NCI-H526 (cell line): ENCODE data around the gene DSG4.
"Not testable (repeated sequence)": the region's sequence is repeated elsewhere in the genome, so short reads cannot be mapped to it uniquely, and the experiment has no call there.

Source experiments
- DNase-seq, 2 experiments: peaks; one replicate each; lab custom pipeline; 2025; lab: John Stamatoyannopoulos, UW

DSG4 gene, protein sequence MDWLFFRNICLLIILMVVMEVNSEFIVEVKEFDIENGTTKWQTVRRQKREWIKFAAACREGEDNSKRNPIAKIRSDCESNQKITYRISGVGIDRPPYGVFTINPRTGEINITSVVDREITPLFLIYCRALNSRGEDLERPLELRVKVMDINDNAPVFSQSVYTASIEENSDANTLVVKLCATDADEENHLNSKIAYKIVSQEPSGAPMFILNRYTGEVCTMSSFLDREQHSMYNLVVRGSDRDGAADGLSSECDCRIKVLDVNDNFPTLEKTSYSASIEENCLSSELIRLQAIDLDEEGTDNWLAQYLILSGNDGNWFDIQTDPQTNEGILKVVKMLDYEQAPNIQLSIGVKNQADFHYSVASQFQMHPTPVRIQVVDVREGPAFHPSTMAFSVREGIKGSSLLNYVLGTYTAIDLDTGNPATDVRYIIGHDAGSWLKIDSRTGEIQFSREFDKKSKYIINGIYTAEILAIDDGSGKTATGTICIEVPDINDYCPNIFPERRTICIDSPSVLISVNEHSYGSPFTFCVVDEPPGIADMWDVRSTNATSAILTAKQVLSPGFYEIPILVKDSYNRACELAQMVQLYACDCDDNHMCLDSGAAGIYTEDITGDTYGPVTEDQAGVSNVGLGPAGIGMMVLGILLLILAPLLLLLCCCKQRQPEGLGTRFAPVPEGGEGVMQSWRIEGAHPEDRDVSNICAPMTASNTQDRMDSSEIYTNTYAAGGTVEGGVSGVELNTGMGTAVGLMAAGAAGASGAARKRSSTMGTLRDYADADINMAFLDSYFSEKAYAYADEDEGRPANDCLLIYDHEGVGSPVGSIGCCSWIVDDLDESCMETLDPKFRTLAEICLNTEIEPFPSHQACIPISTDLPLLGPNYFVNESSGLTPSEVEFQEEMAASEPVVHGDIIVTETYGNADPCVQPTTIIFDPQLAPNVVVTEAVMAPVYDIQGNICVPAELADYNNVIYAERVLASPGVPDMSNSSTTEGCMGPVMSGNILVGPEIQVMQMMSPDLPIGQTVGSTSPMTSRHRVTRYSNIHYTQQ

DNA sequence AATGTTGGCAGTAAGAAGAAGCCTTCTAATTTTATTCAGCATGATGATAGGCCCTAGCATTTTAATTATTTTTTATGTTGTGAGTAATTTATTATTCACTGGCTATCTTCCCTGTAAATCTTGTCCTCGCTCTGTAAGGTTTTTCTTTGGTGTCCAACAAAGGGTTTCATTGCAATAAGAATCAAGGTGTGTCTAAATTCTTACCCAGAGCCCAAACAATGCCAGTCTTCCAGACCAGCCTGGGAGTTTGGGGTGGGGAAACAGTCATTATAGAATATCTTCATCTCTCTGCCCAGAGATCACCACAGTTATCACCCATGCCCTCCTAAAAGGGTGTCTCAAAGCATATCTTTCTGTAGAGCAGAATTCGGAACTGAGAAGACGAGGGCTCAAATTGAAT is at the start of gene DSG4:
Gene DSG4 (plus strand): TSS at position 301 of the 400 bp plus-strand sequence. CDS start 135 bp downstream, outside the sequence.
- no peak for DNase-seq

DNA sequence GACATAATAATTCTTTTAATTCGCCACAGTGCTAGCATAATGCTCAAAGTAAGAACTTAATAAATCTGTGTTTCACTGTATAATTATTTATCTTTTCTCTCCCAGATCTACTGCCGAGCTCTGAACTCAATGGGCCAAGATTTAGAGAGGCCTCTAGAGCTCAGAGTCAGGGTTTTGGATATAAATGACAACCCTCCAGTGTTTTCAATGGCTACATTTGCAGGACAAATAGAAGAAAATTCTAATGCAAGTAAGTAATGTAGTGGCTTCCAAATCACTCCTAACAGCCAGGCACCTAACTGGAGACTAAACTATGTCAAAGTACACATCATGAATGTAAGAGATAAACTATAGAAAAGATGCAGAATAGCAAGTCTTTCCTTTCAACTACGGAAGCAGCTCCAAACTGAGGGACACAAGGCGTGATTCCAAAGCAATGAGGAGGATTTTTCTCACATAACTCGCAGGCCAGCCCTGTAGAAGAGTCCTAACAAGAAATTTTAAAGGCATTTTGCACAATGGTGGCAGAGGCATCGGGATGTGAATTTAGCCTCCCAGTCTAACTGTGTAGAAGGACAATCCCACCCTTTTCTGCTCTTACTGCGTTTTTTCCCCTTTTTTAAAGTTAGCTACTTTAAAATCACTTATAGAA is 46.7 kb upstream of the DSG4 start:
- no peak for DNase-seq

DNA sequence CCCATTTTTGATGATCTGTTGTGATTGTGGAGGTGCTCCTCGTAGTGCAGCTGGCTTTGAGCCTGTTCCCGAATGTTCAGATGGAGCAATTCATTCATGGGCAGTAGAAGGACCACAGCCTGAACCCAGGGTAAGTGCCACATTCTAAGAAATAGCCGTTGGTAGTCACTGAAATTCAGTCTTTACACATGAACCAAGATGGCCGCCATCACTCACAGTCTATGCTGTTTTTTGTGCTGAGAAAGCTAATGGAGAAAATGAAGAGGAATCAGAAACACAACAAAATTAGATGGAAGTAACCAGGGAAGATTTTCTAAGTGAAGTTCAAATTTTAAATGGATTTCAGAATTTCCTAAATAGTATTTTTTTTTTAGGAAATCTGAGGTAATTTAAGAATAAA is 33.1 kb upstream of the DSG4 start:
- DNase-seq: no peak

DNA sequence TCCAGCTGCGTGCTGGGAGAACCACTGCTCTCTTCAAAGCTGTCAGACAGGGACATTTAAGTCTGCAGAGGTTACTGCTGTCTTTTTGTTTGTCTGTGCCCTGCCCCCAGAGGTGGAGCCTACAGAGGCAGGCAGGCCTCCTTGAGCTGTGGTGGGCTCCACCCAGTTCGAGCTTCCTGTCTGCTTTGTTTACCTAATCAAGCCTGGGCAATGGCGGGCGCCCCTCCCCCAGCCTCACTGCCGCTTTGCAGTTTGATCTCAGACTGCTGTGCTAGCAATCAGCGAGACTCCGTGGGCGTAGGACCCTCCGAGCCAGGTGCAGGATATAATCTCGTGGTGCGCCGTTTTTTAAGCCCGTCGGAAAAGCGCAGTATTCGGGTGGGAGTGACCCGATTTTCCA is 23.2 kb upstream of the DSG4 start:
- not testable (repeated sequence) for DNase-seq

DNA sequence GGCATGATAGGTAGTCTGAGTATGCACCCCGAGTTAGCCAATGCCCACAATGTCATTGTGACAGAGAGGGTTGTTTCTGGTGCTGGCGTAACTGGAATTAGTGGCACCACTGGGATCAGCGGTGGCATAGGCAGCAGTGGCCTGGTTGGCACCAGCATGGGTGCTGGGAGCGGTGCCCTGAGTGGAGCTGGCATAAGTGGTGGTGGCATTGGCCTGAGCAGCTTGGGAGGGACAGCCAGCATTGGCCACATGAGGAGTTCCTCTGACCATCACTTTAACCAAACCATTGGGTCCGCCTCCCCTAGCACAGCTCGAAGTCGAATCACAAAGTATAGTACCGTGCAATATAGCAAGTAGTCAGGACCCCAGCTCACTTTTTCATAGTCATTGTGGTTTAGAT is 21.6 kb upstream of the DSG4 start:
- no peak for DNase-seq

DNA sequence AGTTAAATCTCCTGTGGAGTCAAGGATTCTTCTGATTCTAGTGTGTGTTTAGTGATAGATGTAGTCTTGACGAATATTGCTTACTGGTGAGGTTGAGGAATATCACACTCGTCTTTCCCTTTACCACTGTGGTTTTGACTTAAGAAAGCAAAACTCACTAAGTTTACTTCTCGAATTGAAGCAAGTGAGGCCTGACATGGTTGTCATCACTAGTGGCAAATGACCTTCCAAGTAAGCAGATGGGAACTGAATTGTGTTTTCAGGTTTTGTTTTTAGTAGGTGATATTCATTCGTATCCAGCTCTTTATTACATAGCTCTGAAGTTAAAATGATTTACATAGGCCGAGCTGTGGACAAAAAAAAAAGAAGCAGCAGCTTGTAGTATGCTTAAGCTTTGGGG is 20.6 kb upstream of the DSG4 start:
- DNase-seq: no peak

DNA sequence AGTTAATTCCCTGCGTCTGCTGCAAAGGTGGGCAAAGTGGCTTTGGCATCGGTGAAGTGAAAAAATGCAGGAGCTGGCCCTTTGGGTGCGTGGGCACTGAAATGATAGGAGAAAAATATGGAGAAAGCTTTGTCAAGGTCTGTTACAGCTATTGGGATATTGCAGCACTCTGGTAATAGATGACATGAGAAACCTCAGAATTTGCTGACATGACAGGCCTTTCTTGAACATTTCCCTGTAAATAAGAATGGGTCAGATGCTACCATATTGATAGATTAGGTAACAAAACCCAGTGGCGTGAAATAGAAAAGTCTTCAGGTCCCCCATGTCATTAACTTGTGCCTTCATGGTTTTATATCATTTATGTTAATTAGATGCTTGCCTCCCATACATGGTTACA is 12.4 kb upstream of the DSG4 start:
- DNase-seq: no peak

DNA sequence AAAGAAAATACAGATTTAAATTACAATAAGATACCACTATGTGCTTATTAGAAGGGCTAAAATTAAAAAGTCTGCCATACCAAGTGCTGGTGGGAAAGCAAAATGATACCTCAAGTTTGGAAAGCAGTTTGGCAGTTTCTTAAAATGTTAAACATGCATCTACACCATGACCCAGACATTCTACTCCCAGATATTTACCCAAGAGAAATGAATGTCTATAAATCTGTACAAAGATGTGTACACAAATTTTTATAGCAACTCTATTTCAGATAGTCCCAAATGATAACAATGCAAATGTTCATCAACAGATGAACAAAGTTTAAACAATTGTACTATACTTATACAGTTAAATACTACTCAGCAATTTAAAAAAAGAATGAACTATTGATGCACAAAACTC is 7.1 kb upstream of the DSG4 start:
- DNase-seq: no peak

DNA sequence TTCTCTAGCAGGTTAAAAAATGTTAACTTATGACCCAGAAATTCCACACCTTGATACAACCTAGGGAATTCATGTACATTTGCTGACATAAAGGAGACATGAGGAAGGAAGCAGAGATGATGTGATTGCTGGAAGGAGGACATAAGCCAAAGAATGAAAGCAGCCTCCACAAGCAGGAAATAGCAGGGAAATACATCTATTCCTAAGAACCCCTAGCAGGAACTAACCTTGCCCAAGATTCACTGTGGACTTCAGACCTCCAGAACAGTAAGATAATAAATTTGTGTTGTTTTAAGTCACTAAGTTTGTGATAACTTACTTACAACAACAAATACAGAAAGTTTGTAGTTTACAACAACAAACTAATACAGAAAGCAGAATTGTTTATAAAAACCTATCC is 4.6 kb upstream of the DSG4 start:
- no peak for DNase-seq

DNA sequence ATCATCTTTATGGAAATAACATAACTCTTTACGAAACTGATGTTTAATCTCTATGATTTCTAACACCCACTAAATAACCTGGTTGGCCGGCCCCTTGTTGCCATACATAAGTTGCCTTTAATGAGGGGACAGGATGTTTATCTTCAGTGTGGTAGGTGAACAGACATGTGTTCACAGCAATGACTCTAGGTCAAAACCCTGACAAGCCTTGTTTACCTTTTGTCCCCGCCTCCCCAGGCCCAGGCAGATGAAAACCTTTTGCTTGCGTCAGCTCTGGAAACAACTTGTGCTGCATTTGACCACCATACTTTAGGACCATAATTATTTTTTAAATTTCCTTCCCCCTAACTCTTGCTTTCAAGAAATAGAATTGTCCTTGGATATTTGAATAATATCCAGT is 2.9 kb upstream of the DSG4 start:
- no peak for DNase-seq

DNA sequence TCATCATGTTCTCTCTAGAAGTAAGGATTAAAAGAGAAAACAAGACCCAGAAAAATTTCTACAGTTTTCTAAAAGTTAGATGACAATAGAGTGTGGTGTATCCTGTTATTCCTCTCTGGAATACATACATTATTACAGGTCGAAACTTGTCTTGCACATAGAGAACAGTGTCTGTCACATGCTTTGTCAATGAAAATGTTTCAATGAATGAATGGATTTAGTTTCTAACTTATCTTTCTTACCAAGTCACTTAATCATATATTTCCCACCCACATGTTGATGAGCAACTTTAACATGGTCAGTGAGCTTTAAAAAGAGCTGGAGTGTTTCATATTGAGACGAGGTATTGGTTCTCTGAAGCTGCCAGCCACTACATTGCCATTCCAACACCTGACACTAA is 4.3 kb downstream of the DSG4 start:
- DNase-seq: no peak

DNA sequence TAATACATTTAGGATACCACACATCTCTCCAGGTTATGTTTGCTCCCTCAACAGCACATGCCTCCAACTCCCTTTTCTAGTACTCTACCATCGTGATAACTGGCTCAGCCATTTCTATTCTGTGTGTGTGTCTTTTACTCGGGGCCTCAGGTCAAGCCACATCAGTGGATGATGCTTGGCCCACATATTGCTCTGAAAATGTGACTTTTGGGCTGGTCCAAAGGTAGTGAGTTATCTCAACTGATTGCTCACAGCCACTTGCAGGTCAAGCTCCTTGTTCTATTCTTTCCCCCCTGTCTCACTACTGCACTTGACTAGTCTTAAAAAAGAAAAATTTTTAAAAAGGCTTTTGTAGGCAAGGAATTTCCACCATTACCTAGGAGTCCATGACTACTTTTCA is 5.5 kb downstream of the DSG4 start:
- no peak for DNase-seq

DNA sequence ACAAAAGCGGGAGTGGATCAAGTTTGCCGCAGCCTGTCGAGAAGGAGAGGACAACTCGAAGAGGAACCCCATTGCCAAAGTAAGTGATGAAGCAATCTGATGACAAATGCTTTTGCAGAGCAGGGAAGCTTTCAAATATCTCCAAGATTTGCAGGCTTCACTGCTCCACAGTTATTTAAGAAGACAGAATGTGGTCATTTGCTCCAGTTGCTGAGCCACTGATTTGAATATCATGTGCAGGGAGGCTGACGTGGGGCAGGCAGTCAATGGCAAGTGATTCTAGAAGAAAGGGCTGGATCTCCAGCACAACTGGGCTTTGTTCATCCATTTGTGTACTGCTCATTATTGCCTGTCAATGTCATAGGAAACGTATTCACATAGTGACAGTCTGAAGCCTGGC is 10.2 kb downstream of the DSG4 start:
- DNase-seq: peak in 1 of 2 experiments; percentile 38

DNA sequence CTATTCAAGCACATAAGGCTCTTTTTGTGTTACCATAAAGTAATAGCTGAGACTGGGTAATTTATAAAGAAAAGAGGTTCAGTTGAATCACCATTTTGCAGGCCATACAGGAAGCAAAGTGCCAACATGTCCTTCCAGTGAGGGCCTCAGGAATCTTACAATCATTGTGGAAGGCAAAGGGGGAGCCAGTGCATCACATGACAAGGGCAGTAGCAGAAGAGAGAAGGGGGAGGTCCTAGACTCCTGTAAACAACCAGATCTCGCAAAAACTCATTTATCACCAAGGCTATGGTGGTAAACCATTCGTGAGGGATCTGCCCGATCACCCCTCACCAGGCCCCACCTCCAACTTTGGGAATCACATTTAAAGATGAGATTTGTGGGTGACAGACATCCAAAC is 16.7 kb downstream of the DSG4 start:
- DNase-seq: no peak

DNA sequence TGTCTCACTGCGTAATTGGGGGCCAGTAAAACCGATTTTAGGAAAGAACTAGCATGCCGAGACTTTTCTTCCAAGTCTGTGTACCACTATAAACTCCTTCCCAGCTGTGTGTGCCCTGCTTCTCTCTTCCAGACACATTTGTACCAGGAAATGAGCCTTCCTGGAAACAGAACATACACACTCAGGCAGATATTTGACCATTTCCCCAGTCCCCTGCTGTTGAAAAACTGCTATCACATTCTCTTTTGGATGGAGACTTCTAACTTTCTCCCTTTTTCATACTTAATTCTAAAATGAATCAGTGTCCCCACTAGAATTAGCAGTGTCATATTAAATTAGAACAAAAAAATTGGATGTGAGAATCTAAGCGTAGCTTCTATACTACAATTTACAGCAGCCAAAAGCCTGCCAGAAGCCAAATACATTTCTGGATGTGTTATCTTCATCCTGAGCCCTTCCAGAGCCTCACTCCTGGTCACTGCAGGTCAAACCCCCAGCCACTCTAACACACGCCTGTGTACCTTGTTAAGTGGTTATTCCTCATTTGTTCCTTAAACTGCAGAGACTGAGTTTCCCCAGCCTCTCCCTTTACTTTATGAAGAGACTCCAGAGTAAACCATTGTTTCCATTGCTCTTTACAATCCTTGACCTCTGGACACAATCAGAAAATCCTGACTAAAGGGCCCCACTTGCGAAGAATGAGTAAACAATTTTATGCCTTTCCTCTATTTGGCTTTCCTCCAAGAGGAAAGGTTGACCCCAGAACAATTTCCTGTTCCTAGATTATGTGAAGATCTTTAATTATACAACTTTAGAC is 20.4 kb downstream of the DSG4 start:
- DNase-seq: no peak

DNA sequence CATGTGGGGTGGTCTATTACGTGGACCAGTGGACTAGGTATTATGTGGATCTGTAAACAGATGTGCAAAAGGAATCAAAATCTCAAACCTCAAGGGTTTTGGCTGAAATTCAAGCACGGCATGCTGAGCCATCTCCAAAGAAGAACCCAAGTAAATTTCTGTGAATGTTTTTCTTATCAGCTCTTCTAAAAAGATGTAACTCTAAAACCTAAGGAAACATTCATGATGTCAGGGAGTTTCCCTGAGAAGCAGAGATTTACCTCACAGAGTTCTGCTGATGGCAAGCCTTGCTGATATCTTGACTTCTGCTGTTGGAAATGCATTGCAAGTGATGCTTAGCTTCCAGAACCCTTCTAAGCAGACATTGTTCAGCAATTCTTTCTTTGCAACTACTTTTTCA is 21.6 kb downstream of the DSG4 start:
- DNase-seq: no peak

DNA sequence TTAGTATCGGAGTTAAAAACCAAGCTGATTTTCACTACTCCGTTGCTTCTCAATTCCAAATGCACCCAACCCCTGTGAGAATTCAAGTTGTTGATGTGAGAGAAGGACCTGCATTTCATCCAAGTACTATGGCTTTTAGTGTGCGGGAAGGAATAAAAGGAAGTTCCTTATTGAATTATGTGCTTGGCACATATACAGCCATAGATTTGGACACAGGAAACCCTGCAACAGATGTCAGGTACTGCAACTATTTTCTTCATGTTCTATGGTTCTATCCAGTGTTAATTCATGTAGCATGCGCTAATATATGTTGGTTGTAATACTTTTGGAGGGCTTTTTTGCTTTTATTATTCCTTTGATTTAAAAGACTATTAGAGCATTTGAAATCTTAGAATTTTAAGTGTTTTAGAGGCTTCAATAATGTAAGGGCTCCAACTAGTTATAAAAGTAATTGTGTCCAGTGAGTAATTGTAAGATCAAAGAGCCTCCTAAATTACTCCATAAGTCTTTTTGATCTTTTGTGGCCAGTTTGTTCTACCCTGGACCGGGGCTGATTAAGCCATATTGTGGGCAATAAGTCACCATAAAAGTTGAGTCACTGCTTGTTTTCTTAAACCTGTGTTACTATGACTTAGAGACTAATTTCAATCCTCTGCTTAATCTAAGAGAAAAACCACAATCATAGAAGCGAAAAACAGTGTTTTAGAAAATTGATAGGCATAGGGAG is 22.9 kb downstream of the DSG4 start:
- DNase-seq: no peak

DNA sequence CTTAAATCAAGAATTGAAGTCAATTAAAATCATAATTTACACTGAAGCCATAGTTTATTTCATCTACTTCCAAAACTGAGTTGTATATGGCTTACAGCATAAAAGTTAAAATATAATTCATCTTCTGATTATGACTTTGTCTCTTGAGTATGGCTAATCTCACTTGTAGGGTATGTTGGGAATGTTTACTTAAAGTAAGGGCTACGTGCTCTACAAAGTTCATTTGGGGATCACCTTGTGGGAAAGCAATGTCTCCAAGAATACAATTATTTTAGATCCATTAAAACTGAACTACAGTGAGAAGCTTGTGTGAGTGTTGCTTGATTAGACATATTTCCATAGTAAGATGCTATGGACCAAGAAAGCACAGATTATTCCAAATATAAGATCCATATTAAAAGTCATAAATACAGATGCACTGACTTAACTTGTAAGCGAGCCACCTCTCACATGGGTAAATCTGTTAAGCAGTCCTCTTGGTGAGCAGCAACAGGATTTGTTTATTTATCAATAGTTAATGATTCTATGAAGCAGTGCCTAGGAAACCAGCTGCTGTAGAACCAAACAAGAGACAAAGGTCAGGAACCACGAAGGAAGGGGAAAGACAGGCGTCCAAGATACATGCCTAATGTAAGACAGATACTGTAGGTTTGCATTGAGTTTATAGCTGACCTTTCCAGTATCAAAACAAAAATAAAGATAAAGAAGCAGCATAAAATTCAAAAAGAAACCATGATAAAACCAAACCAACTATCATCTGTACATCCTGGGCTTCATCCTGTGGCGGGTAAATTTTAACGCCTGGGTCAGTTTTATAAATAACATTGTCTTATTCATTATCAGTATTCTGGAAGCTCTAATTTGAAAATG is 24.8 kb downstream of the DSG4 start:
- DNase-seq: peak in 1 of 2 experiments; percentile 10

DNA sequence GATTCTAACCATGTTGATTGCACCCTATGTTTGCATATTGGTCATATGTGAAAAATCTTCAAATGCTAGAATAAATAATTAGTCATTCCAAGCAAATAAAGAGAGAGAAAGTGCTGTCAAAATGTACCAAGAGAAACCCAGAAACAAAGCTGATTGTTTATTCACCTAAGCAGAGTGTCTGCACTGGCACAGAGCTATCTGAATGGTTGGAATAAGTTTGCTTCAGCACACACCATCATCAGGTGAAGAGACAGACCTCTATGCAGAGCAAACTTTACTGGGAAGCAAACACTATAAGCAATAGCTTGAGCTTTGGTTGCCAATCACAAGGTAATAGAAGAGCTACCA is 25.4 kb downstream of the DSG4 start:
- no peak for DNase-seq

DNA sequence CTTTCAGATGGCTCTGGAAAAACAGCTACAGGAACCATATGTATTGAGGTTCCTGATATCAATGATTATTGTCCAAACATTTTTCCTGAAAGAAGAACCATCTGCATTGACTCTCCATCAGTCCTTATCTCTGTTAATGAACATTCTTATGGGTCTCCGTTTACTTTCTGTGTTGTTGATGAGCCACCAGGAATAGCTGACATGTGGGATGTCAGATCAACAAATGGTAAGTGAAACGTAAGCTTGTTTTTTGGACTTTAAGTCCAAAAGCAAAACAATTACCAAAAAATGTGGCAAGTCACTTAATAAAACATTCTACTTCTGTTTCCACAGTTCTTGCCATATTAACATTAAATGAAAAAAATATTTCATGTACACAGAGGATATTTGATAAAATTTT is 26.8 kb downstream of the DSG4 start:
- no peak for DNase-seq
